Body of pancreas (tissue), 4 donors: ENCODE measurements around the gene GATAD2A. TPM values are rescaled to one million over a fixed set of nuclear protein-coding genes. Genes with fewer than 3 reads are reported as not detected.
A peak's percentile ranks its signal among the peaks of the same experiment; 100 is the strongest.

Source experiments
- ATAC-seq: fragments of 150-250 bp; one replicate; pipeline ENCODE4 v1.9.1; 2016
- DNase-seq, 4 donors: peaks; one replicate each; pipeline ENCODE4 v3.0.0-alpha.2; 2019
- H3K27ac ChIP-seq, 4 donors: fragments of 200-600 bp; sonication (generic); 1 replicate in 3 of 4; 2 replicates in 1 of 4; pipeline versions ENCODE4 v1.5.1 to v1.6.1; 2016 to 2019; ENCODE audit warnings: mild to moderate bottlenecking in 1 of 4, mixed read lengths in 1 of 4, moderate library complexity in 1 of 4
- H3K27me3 ChIP-seq, 2 donors: fragments of 200-600 bp; sonication (generic); one replicate each; pipeline ENCODE4 v1.6.0; 2016; ENCODE audit warnings: mild to moderate bottlenecking in 1 of 2
- H3K36me3 ChIP-seq, 2 donors: fragments of 200-600 bp; sonication (generic); replicated peaks in 1 of 2; 2 replicates each; pipeline ENCODE4 v1.5.1; 2016; ENCODE audit warnings: low read depth in 2 of 2; ENCODE audit not compliant: insufficient read depth in 1 of 2
- H3K4me1 ChIP-seq: fragments of 200-600 bp; sonication (generic); one replicate; pipeline ENCODE4 v1.6.0; 2016
- H3K4me3 ChIP-seq, 2 donors: fragments of 200-600 bp; sonication (generic); 1 replicate in 1 of 2; 2 replicates in 1 of 2; pipeline ENCODE4 v1.5.1; 2016 to 2019
- H3K9me3 ChIP-seq, 3 donors: fragments of 200-600 bp; sonication (generic); 1 replicate in 2 of 3; 2 replicates in 1 of 3; pipeline ENCODE4 v1.5.1; 2016
- POLR2A ChIP-seq, 3 donors: fragments of 450-650 bp; IDR thresholded peaks; one replicate each; pipeline ENCODE4 v1.6.1; 2016; ENCODE audit warnings: antibody characterized with exemption in 3 of 3, mild to moderate bottlenecking in 2 of 3
- WGBS, 2 donors: methylation state at CpG; one replicate each; pipeline ENCODE4 v1.1.5; 2017; 5-methylcytosine and 5-hydroxymethylcytosine counted together
- intact Hi-C: fragments of 100-400 bp; cut with DNase I; formaldehyde crosslinking; loops from one replicate; pipeline ENCODE4 v1.15.1; 2023
- total RNA-seq, 2 donors: library from RNA; depleted of rRNA; stranded (reverse); fragments of >200 nt; gene quantifications; one replicate each; pipeline ENCODE4 v1.1.0, GENCODE V29; 2016
- TF ChIP-seq, protein P1 (sequence below), 7 experiments: fragments of 450-650 bp in 4 of 7; fragments of 200-600 bp in 3 of 7; sonication (generic) in 3 of 7; IDR thresholded peaks; one replicate each; pipeline ENCODE4 v1.5.1; 2016 to 2019; ENCODE audit warnings: antibody characterized with exemption in 7 of 7

The GATAD2A gene
- total RNA-seq, 2 donors from 2014 or later, result 30.0 to 35.8 TPM

DNA sequence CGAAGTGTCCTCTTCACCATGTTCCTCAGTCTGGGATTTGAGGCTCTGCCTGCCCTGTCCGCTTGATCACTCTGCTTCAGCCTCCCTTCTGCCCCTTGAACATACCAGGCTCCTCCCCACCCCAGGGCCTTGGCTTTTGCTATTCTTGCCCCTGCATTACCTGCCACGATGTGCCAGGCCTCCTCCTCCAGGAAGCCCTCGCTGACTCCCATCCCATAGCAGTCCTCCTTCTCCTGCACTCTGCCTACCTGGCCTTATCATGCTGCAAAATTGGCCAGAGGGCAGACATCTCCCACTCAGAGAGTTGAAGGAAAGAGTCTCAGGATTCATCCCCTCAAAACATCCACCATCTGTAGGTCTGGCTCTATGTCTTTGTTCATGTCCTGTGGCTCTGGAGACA lies 125.4 kb downstream of the GATAD2A start:
- no peak overlapping the region for H3K27ac ChIP-seq
- no peaks in the 10 kb centered on the region for H3K9me3 ChIP-seq
- no peak for TF ChIP-seq POLR2A (IDR thresholded peaks at IDR 0.05)
- TF ChIP-seq, protein P1, sequence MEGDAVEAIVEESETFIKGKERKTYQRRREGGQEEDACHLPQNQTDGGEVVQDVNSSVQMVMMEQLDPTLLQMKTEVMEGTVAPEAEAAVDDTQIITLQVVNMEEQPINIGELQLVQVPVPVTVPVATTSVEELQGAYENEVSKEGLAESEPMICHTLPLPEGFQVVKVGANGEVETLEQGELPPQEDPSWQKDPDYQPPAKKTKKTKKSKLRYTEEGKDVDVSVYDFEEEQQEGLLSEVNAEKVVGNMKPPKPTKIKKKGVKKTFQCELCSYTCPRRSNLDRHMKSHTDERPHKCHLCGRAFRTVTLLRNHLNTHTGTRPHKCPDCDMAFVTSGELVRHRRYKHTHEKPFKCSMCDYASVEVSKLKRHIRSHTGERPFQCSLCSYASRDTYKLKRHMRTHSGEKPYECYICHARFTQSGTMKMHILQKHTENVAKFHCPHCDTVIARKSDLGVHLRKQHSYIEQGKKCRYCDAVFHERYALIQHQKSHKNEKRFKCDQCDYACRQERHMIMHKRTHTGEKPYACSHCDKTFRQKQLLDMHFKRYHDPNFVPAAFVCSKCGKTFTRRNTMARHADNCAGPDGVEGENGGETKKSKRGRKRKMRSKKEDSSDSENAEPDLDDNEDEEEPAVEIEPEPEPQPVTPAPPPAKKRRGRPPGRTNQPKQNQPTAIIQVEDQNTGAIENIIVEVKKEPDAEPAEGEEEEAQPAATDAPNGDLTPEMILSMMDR (IDR thresholded peaks at IDR 0.05), result no peak
- DNase-seq (no peak), ATAC-seq (no peak)
- peaks cover 0 to 3% of the 10 kb centered on the region in 2 donors for H3K36me3 ChIP-seq
- H3K4me3 ChIP-seq, result no peak overlapping the region
- H3K27me3 ChIP-seq, result no peaks in the 10 kb centered on the region
- intact Hi-C loops, result no loop called here
- peaks cover 8% of the 10 kb centered on the region for H3K4me1 ChIP-seq
- 77 to 81% methylated on average over 4 of the region's 4 CpGs for WGBS, 2 donors

DNA sequence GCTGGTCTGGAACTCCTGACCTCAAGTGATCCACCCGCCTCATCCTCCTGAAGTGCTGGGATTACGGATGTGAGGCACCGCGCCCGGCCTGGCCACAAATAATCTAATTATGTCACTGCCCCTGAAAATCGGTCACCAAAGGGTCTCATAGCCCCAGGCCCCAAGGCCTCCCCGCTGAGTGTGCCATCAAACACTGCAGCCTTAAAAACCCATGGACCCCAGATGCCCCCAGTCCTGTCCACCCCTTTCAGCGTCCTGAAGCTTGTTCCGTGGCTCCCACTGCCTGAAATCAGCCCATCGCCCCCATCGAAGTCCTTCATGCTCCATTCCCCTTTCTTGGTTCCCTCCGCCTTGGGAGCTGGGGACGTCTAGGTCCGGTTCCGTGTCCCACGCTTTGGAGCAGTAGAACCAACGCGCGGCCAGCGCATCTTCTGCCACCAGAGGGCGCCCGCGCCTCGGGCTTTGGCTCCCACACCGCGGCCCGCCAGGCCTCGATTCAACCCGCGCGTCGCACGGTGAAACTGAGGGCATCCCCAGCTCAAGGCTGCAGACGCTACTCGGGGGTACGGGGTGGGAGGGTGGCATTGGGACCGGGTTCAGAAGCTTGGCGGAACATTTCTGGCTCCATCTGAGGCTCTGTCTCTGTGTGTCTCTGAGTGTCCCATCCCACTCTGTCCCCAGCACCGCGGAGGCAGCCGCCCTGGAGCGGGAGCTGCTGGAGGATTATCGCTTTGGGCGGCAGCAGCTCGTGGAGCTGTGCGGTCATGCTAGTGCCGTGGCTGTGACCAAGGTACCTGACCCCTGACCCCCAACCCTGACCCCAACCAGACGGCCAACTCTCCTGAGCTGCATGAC lies 126.7 kb downstream of the GATAD2A start:
- H3K4me1 ChIP-seq, result peaks cover 8% of the 10 kb centered on the region
- no peaks in the 10 kb centered on the region for H3K9me3 ChIP-seq
- no peak overlapping the region for H3K4me3 ChIP-seq
- 19 to 24% methylated on average over 25 to 44 of the region's 48 CpGs for WGBS, 2 donors
- DNase-seq (peak; percentile 78 to 87 (median 83)), ATAC-seq (peak; percentile 76)
- intact Hi-C loops, result no loop called here
- peaks cover 0 to 2% of the 10 kb centered on the region in 2 donors for H3K36me3 ChIP-seq
- TF ChIP-seq, protein P1 (IDR thresholded peaks at IDR 0.05), result peak; percentile 90 to 97 (median 94)
- no peak for TF ChIP-seq POLR2A (IDR thresholded peaks at IDR 0.05)
- no peaks in the 10 kb centered on the region for H3K27me3 ChIP-seq
- H3K27ac ChIP-seq, result no peak overlapping the region

DNA sequence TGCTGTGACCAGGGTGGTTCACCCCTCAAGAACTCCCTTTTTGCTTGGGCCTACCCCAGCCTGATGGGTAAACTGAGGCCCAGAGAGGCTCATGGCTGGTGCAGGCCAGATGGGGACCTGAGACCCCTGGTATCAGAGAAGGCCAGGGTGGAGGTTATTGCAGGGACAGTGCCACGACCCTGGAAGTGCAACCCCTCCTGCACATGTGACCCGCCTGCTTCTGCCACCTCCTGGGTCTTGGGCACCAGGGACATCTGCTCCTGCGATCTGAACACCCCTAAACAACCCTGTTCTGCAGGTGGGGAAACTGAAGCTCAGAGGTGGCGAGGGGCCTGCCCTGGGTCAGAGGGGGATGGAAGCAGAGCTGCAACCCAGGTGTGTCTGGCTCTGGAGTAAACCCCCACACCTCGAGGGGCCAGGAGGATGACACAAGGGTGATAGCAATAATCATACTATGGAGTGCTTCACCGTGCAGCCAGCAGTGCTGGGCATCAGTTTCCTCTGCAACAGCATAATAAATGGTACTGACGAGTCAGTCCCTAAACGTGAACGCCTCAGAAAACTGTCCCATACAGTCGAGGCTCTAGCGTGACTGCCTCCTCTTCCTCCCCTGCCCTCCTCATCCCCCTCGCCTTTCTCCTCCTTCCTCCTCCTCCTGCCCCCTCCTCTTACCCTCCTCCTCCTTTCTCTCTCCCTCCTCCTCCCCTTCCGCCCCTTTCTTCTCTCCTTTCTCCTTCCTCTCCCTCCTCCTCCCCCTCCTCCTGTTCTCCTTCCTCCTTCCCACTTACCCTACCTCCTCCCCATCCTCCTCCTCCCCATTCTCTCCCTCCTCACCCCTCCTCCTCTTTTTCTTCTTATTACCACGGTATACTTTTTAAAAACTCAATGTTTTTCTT lies 127.6 kb downstream of the GATAD2A start:
- H3K27me3 ChIP-seq, result peaks cover 0 to 7% of the 10 kb centered on the region in 2 donors
- no peak overlapping the region for H3K4me3 ChIP-seq
- peaks cover 17% of the 10 kb centered on the region for H3K4me1 ChIP-seq
- no peak for ATAC-seq
- no peak overlapping the region for H3K27ac ChIP-seq
- DNase-seq, result no peak
- TF ChIP-seq, protein P1 (IDR thresholded peaks at IDR 0.05), result no peak
- no peak for TF ChIP-seq POLR2A (IDR thresholded peaks at IDR 0.05)
- no peaks in the 10 kb centered on the region for H3K36me3 ChIP-seq
- 69% methylated on average over 10 to 14 of the region's 14 CpGs for WGBS, 2 donors
- H3K9me3 ChIP-seq, result no peaks in the 10 kb centered on the region
- intact Hi-C loops, result no loop called here

DNA sequence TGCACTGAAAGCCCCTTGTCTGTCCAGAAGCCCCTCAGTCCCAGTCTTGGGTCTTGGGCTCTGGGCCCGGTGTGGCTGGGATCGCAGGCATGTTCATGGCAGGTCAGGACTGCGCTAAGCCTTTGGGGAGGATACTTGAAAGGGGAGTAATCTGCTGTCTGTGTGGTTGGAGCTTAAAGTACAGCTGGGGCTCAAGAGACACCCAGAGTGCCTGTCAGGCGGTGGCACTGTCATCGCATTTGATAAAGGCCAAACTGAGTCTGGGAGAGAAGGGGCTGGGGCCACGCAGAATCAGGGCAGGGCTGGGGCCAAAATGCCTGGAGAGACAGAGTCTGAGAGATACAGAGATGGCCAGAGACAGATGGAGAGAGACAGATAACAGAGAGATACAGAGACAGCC lies 128.4 kb downstream of the GATAD2A start:
- ATAC-seq (no peak), DNase-seq (no peak)
- H3K9me3 ChIP-seq, result no peaks in the 10 kb centered on the region
- intact Hi-C loops, result no loop called here
- peaks cover 0 to 15% of the 10 kb centered on the region in 2 donors for H3K27me3 ChIP-seq
- H3K4me1 ChIP-seq, result peaks cover 24% of the 10 kb centered on the region
- TF ChIP-seq, protein P1 (IDR thresholded peaks at IDR 0.05), result no peak
- no peak for TF ChIP-seq POLR2A (IDR thresholded peaks at IDR 0.05)
- no peak overlapping the region for H3K27ac ChIP-seq
- no peaks in the 10 kb centered on the region for H3K36me3 ChIP-seq
- WGBS, 2 donors, result 78 to 85% methylated on average over 5 to 6 of the region's 6 CpGs
- H3K4me3 ChIP-seq, result no peak overlapping the region
